ENCODE results near the gene ADAMTSL1.

- TF ChIP-seq EZH2 (IDR thresholded peaks at IDR 0.05; ENCODE audit: borderline replicate concordance, low read depth, low read length, severe bottlenecking) (no peak), CTCF (IDR thresholded peaks at IDR 0.05; ENCODE audit: borderline replicate concordance, extremely low read depth, low read length, poor library complexity, severe bottlenecking) (no peak)
These were observed 121.6 kb downstream of the ADAMTSL1 start for GRCh38 chr9:18595597-18595996.

Data from DND-41 (cell line).